ENCODE data around the gene EXOC6B.

- TF ChIP-seq EZH2 (IDR thresholded peaks at IDR 0.05; ENCODE audit: insufficient read depth, poor library complexity, severe bottlenecking) = no peak
- no peak for TF ChIP-seq EZH2phosphoT487 (IDR thresholded peaks at IDR 0.05; ENCODE audit: insufficient read depth, low read depth)
Measured at GRCh38 chr2:72235497-72236415, 590.1 kb downstream of the EXOC6B start.
